ENCODE measurements around the gene VAV2. TPM values are rescaled to one million over a fixed set of nuclear protein-coding genes. Genes with fewer than 3 reads are reported as not detected.

VAV2 gene
- total and polyA plus RNA-seq, 8 donors = 25.3 to 44.1 (median 35.5) TPM

- Histone ChIP-seq H3K4me1 (peaks cover 0 to under 1% of the 10 kb centered on the region in 2 donors), H3K9me3 (no peaks in the 10 kb centered on the region), H3K4me3 (no peak overlapping the region), H3K36me3 (peaks cover 0 to 57% of the 10 kb centered on the region in 2 donors), H3K27me3 (no peaks in the 10 kb centered on the region), H3K27ac (no peak overlapping the region)
- DNase-seq (peak in 2 of 4 donors; percentile 14 to 57), ATAC-seq (no peak)
- TF ChIP-seq CTCF (IDR thresholded peaks at IDR 0.05) = no peak
- intact Hi-C loops (cut with DNase I) = no loop called here
These were observed 211.6 kb downstream of the VAV2 start for GRCh38 chr9:133780404-133780945.

GRCh38 chr9:133779516-133780403 is 212.4 kb downstream of the VAV2 start:
- Histone ChIP-seq H3K27me3 (no peaks in the 10 kb centered on the region), H3K4me1 (no peaks in the 10 kb centered on the region), H3K9me3 (peaks cover 0 to 3% of the 10 kb centered on the region in 2 donors), H3K27ac (no peak overlapping the region), H3K4me3 (no peak overlapping the region), H3K36me3 (peaks cover 0 to 64% of the 10 kb centered on the region in 2 donors)
- no peak for ATAC-seq
- TF ChIP-seq CTCF (IDR thresholded peaks at IDR 0.05) = no peak
- DNase-seq = peak in 2 of 4 donors; percentile 25 to 44
- intact Hi-C loops (cut with DNase I) = no loop called here

GRCh38 chr9:133779081-133779480 is 213.0 kb downstream of the VAV2 start:
- Histone ChIP-seq H3K4me1 (no peaks in the 10 kb centered on the region), H3K27ac (no peak overlapping the region), H3K36me3 (peaks cover 0 to 66% of the 10 kb centered on the region in 2 donors), H3K4me3 (no peak overlapping the region), H3K9me3 (peaks cover 0 to 10% of the 10 kb centered on the region in 2 donors), H3K27me3 (no peaks in the 10 kb centered on the region)
- intact Hi-C loops (cut with DNase I) = no loop called here
- DNase-seq (peak in 1 of 4 donors; percentile 56), ATAC-seq (no peak)
- no peak for TF ChIP-seq CTCF (IDR thresholded peaks at IDR 0.05)

- Histone ChIP-seq H3K4me1 (no peaks in the 10 kb centered on the region), H3K9me3 (peaks cover 0 to 15% of the 10 kb centered on the region in 2 donors), H3K4me3 (no peak overlapping the region), H3K27ac (no peak overlapping the region), H3K27me3 (no peaks in the 10 kb centered on the region), H3K36me3 (peaks cover 0 to 70% of the 10 kb centered on the region in 2 donors)
- DNase-seq (peak in 2 of 4 donors; percentile 13 to 57), ATAC-seq (no peak)
- no peak for TF ChIP-seq CTCF (IDR thresholded peaks at IDR 0.05)
- intact Hi-C loops (cut with DNase I) = no loop called here
These were observed 213.6 kb downstream of the VAV2 start for GRCh38 chr9:133778336-133779013.

- intact Hi-C loops (cut with DNase I) = no loop called here
- H3K9me3 ChIP-seq = peaks cover 0 to 15% of the 10 kb centered on the region in 2 donors
- DNase-seq (peak in 1 of 4 donors; percentile 23), ATAC-seq (no peak)
- H3K4me1 ChIP-seq = no peaks in the 10 kb centered on the region
- no peak for TF ChIP-seq CTCF (IDR thresholded peaks at IDR 0.05)
- H3K27me3 ChIP-seq = no peaks in the 10 kb centered on the region
- peaks cover 0 to 66% of the 10 kb centered on the region in 2 donors for H3K36me3 ChIP-seq
- H3K27ac ChIP-seq = no peak overlapping the region
- no peak overlapping the region for H3K4me3 ChIP-seq
These were observed 214.3 kb downstream of the VAV2 start for GRCh38 chr9:133777871-133778270.

All from left lung (tissue), 10 donors.